Stimulated activated CD8-positive, alpha-beta memory T cell treated with anti-CD3 and anti-CD28 coated beads, Interleukin-4, amount 100 ng/mL, for 1 hour (primary cell): ENCODE data around the gene CDC42BPB.

Source experiments
- DNase-seq, 2 donors: peaks; one replicate each; pipeline ENCODE4 v3.0.0-alpha.2; 2020; ENCODE audit warnings: low read depth in 2 of 2, low spot score in 1 of 2

Gene CDC42BPB

DNA sequence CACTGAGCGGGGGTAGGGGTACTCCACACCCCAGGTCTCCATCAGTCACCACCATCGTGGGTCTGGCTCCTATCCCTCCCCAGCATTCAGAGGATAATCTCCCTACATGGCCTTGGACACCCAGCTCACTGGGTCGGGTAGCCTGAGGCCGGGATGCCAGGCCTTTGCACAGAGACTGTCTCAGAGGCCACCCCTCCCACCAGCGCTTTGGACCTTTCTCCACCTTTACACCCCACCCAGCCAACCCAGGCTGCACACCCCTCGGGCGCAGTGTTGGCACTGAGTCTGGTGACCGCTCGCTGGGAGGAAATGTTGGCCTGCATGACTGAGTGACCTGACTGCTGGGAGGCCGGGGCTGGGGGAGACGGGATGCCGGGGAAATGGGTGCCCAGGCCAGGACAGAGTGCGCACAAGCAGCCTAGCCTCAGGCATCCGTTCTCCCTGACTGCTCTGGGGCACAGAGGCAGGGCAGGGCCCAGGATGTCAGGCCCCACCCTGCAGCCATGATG, 16.1 kb upstream of the CDC42BPB start:
- no peak for DNase-seq

DNA sequence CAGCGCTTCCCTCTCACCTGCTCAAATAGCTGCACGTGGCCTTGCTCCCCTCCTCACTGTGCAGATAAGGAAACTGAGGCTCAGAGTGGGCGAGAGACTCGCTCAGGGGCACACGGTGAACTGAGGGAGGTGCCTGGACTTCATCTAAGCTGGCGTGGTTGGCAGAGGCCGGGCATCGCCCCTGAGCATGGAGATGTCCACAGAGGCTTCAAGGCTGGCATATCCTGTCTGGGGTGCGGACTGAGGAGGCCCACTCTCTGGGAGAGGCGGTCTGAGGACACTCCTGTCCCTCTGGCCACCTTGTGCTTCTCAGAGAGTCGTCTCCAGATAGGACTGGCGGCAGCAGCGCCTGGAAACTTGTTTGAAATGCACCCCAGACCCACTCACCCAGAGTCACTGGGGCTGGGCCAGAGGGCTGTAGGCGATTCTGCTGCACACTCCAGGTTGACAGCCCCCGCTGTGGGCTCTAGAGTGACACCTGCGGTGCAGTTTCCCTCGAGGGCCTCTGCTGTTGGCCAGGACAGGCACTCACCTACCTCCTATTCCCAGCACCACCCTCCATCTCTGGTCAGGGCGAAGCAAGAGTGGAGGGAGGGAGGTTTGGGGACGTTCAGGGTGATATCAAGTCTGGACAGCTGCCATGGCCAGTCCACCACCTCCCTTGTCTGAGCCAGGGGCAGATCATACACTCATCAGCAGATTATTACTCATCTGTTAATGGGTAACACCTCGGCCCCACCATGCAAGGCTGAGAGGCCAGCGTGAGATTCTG, 15.4 kb upstream of the CDC42BPB start:
- DNase-seq = no peak

DNA sequence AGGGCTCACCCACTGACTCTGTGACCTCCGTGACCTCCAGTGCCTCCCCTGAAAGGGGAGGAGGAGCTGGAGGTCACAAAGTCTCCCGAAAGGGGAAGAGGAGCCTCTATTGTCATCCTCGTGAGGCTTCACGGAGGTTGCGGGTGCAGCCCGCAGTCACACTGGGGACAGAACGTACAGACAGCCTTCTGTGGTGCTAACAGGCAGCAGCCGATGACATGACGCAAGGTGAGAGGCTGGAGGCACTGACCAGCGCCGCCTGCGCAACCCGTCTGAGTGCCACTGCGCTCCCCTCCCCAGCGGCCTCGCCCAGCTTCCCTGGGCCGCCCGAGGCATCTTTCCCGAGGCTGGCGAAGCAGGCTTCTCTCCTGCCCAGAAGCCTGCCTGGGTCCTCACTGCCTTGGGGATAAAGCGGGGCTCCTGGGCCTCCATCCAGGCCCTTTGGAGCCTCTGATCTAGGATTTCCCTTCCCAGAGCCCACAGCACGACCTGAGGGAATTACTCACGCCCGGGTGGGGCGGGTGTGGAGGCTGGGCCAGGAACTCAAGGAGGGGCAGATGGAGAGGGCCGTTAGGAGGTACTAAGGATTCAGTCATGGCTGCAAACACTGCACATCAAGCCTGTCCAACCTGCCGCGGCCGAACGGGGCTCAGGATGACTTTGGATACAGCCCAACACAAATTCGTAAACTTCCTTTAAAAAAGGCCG, 14.3 kb upstream of the CDC42BPB start:
- no peak for DNase-seq

DNA sequence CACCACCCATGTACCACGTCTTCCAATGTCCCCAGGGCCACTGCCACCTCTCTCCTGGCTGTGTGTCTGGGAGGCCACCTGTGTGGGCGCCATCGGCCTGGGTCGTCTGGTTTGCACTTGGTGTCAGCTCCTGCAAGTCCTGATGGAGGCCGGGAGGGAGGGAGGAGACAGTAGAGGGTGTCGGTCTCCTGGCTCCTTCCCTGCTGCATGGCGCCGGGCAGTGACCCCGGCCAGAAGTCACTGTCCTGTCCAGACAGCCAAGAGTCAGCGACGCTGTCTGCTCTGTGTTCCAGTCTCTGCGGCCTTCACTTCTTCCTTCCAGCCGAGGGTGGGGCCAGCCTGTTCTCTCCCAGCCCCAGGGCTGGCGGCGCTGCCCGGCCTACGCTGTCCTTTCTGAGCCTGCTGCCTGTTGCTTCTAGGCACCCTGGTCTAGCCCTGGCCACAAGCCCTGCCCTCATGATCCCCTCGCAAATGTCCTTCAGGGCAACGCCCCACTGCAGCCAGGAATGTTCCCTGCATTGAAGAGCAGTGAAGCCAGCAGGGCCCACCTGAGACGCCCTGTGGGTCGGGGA, 13.7 kb upstream of the CDC42BPB start:
- DNase-seq = no peak

DNA sequence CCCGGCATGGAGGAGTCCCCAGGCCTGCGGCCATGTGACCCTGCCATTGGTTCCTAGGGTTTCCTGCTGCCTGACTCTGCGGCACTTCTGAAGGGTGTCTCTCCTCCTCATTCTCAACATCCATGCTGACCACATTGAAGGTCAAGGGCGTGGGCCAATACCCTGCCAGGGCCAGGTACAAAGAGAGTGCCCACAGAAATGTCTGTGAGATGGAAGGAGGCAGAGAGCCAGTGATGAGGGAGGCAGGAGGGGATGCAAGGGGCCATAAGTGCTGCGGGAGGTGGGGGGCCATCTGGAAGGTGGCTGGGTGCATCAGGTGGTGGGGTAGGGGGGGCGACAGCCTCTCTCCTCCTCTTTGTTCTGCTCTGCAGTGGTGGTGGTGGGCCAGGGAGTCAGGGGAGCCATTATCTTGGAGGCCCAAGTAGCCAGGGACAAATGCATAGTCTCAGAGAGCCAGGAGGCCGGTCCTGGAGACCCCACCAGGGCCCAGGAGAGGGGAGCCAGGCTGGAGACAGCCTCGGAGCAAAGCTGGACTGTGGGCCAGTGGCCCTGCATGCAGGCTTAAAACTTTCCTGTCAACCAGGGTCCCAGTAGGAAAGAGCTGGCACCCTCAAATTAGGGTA, 13.0 kb upstream of the CDC42BPB start:
- DNase-seq = no peak

DNA sequence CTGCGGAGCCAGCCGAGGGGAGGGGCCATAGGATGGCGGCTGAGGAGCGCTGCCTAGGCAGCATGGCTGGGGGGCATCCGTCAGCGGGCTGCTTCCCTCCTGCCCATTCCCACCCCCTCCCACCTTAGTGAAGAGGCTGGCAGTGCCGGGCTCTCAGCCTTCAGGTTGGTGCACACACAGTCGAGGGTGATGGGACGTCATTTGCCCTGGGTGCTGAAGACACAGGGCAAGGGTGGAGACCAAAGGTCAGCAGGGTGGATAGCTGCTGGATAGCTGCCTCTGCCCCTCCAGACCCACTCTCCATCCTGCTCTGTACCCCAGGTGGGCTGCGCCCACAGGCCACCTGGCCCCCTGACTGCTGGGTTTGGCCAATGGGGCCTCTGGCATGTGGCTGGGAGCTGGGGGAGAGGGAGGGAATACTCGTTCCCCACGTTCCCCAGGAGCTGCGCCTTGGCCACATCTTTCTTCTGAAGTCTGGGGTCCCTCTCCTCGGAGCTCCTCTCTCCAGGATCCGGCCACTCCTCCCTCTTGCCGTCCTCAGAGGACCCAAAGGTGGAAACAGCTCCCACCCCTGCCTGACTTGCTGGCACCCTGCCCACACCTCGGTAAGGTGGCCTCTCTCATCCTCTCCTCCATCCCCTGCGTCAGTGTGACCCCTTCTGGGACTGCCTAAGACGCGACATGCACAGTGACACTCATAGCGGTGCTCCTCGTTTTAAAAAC, 11.2 kb upstream of the CDC42BPB start:
- no peak for DNase-seq

DNA sequence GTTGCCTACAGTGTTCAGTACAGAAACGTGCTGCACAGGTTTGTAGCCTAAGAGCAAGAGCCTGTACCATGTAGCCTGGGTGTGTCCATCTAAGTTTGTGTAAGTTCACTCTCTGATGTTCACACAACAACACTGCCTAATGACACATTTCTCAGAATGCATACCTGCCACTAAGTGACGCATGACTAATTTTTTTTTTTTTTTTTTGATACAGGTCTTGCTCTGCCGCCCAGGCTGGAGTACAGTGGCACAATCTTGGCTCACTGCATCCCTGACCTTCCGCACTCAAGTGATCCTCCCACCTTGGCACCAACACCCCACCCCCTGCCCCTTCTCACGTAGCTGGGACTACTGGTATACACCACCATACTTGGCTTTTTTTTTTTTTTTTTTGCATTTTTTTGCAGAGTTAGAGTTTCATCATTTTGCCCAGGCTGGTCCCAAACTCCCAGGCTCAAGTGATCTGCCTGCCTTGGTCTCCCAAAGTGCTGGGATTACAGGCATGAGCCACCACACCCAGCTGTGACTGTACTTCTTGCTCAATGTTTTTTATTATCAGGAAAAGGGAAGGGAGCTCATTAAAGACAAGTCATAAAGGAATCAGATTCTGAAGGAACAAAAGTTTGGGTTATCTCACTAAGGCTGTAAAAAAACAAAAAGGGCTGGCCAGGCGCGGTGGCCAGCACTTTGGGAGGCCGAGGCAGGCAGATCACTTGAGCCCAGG, 10.0 kb upstream of the CDC42BPB start:
- no peak for DNase-seq

DNA sequence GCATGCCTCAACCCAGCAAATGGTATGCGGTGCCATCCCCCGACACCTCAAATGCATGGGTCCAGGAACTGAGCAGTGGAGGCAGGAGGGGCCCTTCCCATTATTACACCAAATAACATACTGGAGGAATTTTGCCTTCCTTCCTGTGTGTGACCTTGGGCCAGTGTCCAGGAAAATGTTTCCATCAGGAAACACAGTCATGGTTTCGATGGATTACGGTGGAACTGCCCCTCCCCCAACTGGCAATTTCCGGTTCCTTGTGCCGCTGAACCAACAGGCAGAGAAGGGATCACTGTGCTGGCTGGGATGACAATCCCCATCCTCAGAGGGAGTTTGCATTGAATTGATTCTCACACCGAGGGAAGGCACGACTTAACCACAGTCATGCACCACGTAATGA, 9.1 kb upstream of the CDC42BPB start:
- DNase-seq = no peak

DNA sequence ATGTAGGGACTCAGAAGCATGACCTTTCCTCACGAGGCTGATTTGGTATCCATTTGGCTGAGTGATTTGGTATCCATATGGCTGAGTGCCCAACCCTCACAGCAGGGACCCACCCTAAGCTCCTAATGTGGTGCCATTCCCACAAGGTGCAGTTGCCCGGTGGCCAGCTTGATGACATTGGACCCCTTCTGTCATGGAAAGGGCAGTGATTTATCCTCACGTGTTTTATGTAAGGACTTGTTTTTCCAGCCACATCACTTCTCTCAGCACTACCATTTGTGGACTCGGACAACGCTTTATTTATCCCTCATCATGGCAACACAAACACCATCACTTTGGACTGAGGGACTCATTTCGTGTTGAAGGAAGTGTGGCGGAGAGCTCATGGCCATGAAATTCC, 8.5 kb upstream of the CDC42BPB start:
- DNase-seq = no peak

DNA sequence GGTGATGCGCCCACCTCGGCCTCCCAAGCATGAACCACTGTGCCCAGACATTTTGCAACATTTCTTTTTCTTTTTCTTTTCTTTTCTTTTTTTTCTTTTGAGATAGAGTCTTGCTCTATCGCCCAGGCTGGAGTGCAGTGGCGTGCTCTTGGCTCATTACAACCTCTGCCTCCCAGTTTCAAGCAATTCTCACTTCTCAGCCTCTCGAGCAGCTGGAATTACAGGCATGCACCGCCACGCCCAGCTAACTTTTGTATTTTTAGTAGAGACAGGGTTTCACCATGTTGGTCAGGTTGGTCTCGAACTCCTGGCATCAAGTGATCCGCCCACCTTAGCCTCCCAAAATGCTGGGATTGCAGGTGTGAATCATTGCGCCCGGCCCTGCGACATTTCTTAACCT, 7.6 kb upstream of the CDC42BPB start:
- no peak for DNase-seq

DNA sequence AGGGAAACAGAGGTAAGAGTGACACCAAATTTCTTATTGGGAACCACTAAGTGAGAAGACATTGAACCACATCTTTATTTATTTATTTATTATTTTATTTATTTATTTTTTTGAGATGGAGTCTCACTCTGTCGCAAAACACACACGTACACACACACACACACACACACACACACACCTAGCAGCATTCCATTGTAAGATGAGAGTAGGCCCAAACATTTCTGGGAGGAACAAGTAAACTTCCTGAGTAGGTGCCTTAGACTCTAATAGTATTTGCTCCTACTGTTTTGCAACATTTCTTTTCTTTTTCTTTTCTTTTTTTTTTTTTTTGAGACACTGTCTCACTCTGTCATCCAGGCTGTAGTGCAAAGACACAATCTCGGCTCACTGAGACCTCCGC, 7.1 kb upstream of the CDC42BPB start:
- DNase-seq = no peak

DNA sequence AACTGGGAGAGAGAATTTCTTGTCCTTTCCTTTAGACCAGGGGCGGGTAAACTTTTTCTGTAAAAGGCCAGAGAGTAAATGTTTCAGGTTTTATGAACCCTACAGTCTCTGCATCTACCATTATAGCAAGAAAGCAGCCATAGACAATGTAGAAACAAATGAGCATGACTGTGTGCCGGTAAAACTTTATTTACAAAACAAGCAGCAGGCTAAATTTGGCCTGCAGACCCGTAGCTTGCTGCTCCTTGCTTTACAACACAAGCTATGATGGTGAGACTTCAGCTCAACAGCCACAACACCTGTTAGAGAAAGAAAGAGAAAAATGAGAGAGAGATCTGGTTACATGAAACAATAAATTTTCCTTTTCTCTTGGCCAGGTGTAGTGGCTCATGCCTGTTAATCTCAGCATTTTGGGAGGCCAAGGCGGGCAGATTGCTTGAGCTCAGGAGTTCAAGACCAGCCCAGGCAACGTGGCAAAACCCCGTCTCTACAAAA, 4.2 kb upstream of the CDC42BPB start:
- no peak for DNase-seq

DNA sequence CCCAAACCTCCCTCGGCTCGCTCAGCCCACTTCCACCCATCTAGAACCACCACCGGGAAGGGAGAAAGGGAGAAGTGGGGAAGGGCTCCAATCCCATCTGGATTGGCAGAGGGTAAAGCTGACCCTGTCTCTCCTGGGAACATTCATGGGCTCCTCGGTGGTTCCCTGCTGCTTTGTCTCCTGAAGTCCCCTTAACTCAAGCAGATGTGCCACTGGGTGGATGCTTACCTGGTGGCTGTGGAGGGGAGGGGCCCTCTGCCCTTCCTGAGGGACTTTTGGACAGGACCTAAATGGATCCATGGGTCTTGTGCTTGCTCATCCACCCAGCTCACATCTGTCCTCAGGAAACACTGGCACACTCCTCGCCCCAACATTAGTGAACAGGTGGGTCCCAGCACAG, 2.2 kb upstream of the CDC42BPB start:
- no peak for DNase-seq

DNA sequence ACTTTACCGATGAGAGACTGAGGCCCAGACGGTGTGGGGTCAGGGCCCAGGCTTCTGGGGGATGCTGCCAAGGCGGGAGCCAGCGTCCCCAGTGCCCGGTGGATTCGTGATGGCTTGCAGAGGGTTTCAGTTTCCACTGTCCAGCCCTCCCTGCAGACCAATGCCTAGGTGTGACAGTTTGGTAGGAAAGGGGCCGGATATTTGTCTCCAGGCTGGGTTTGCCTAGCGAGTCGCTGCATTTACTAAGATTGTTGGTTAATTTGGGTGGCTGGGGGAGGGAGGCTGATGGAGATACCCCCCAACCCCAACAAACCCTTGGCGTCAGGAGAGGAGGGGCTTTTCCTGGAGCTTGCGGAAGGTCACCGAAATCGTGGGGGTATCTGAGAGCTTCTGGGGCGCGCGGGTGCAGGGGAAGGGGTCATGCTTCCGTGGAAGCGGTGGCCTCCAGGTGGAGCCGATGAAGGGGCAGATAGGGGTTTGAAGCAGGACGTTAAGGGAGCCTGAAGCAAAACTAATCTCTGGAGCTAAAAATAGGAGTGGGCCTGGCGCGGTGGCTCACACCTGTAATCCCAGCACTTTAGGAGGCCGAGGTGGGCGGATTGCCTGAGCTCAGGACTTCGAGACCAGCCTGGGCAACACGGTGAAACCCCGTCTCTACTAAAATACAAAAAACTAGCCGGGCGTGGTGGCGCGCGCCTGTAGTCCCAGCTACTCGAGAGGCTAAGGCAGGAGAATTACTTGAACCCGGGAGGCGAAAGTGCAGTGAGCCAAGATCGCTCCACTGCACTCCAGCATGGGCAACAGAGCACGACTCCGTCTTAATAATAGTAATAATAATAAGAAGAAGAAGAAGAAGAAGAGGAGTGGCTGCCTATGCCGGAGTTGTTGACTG, 1.1 kb upstream of the CDC42BPB start:
- no peak for DNase-seq

DNA sequence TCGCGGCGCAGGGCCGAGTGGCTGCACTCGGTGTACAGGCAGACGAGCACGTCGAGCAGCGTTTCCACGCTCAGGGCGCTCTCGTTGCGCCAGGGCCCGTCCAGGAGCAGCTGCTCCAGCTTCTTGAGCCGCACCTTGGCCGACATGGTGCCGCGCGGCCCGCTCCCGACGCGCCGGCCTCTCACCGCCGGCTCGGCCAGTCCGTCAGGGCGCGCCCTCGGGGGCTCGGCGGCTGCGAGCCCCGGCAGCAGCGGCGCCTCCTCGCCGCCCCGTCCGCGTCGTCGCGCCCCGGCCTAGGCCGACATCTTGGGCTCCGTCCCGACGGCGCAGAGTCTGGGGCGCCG, 349 bp downstream of the CDC42BPB start:
- no peak for DNase-seq

DNA sequence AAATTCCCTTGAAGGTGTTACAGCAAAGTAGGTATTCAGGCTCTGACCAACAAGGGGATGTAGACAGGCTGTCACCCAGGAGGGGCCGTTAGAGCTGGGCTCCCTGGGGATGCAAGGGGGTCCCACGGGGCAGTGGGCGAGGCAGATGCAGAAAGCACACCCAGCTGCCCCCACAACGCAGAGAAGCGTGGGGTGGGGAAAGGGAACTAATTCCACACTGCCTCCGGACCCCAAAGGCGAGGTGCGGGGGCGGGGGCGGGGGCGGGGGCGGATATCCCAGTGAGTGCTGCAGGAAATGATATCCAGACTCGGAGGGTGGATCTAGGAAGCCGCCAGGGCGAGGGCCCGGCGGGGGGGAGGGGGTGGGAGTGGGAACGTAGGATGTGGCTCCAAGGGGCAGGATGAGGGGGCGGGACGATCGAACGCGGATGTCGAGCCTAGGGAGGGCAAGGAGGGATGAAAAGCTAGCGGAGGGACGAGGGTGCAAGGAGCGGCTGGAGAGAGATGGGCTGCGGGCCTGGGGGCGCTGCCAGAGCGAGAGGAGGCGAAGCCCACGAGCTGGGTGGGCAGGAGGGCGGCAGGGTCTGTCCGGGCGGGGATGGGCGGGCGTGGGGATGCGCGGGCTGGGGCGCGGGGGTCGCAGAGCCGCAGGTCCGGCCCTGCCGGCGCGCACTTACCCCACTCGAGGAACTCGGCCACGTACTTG, 874 bp downstream of the CDC42BPB start:
- no peak for DNase-seq

DNA sequence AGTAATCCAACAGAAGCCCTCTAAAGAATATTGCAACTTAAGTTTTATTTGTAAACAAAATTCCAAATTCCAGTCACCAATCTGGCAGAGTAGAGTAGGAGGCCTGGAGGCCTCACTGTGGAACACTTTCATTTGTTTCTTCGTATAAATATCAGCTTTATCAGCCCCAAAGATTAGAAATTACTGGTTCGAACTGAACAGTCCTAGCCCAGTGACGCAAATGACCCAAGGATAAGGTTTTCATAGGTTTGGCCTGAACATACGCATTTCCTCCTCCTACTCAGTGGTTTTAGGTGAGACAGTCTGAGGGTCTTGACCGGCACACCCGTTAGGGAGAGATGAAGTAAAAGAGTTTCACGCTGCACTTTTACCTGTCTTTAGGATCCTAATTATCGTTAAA, 1.7 kb downstream of the CDC42BPB start:
- DNase-seq = no peak

DNA sequence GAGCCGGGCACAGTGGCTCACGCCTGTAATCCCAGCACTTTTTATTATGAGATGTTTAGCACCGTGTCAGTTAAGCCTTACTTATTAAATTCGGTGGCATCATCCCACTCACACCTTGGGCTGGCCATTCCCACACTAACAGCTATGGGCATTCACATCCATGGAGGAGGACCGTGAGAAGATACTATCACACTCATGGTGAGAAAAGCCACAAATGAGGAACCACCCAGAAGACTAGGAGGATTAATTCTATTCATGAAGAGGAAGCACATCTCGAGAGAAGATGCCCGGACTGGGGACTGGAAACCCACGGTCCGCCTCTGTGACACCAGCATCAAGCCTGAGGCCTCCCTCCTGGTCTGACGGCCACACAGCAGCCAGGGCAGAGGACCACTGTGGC, 4.9 kb downstream of the CDC42BPB start:
- DNase-seq = no peak

DNA sequence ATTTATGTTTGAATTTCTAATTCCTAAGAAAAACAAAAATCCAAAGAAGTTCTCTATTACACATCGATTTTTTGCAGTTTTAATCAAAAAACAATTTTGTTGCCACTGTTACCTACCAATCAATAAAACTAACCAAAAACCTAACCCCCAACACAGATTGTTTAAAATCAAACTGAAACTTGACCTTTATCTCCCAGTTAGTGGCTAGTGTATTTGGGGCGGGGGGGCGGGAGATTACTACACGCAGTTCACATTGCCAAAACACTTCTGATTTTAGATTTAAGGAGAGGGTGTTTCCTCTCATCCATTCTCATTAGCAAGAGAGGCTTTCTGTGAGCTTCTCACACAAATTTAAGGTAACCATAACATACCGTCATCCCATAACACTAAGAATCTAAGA, 6.4 kb downstream of the CDC42BPB start:
- DNase-seq = no peak
